CD14-positive monocyte (primary cell): Measurements from ENCODE around the gene PNKD. TPM values are rescaled to one million over a fixed set of nuclear protein-coding genes. Genes with fewer than 3 reads are reported as not detected.

ENCODE experiments used
- DNase-seq, 3 donors: peaks; one replicate each; pipeline ENCODE4 v3.0.0-alpha.2; 2011 to 2022
- H2AFZ ChIP-seq: 2 replicates; pipeline ENCODE4 v1.6.0; 2012; ENCODE audit warnings: mild to moderate bottlenecking, low read depth, low read length, inconsistent platforms; ENCODE audit not compliant: insufficient read depth, poor library complexity, severe bottlenecking
- H3K27ac ChIP-seq, 2 donors: 1 replicate in 1 of 2; 2 replicates in 1 of 2; pipeline ENCODE4 v1.5.1; 2012 to 2013; ENCODE audit warnings: low read length in 2 of 2, control low read depth in 1 of 2, inconsistent platforms in 1 of 2, low read depth in 1 of 2, mild to moderate bottlenecking in 1 of 2
- H3K27me3 ChIP-seq, 2 donors: one replicate each; pipeline versions ENCODE4 v1.6.0 to v1.6.1; 2011 to 2013; ENCODE audit warnings: low read length in 2 of 2; ENCODE audit not compliant: control insufficient read depth in 2 of 2, insufficient read depth in 2 of 2
- H3K36me3 ChIP-seq, 2 donors: replicated peaks in 1 of 2; 1 replicate in 1 of 2; 2 replicates in 1 of 2; pipeline versions ENCODE4 v1.5.1 to v1.6.1; 2012 to 2013; ENCODE audit warnings: low read length in 2 of 2, control low read depth in 1 of 2, inconsistent platforms in 1 of 2, mild to moderate bottlenecking in 1 of 2; ENCODE audit not compliant: insufficient read depth in 2 of 2, control insufficient read depth in 1 of 2
- H3K4me1 ChIP-seq, 2 donors: 1 replicate in 1 of 2; 2 replicates in 1 of 2; pipeline versions ENCODE4 v1.5.1 to v1.6.1; 2012 to 2013; ENCODE audit warnings: low read length in 2 of 2, control low read depth in 1 of 2, inconsistent platforms in 1 of 2, mild to moderate bottlenecking in 1 of 2, moderate library complexity in 1 of 2; ENCODE audit not compliant: insufficient read depth in 2 of 2, control insufficient read depth in 1 of 2
- H3K4me2 ChIP-seq: replicated peaks from 2 replicates; pipeline ENCODE3; 2012; ENCODE audit warnings: low read length, moderate library complexity, mild to moderate bottlenecking; ENCODE audit not compliant: poor library complexity, severe bottlenecking; ENCODE audit errors: extremely low read depth
- H3K4me3 ChIP-seq, 3 experiments: fragments of 200-600 bp in 1 of 3; sonication (generic) in 1 of 3; replicated peaks in 1 of 3; 1 replicate in 2 of 3; 2 replicates in 1 of 3; pipeline ENCODE4 v1.5.1; 2011 to 2013; ENCODE audit warnings: low read length in 3 of 3, mild to moderate bottlenecking in 3 of 3, control low read depth in 2 of 3, low read depth in 2 of 3, inconsistent platforms in 1 of 3, moderate library complexity in 1 of 3
- H3K79me2 ChIP-seq: 2 replicates; pipeline ENCODE4 v1.6.0; 2012; ENCODE audit warnings: mild to moderate bottlenecking, control low read depth, inconsistent platforms, low read length, moderate library complexity; ENCODE audit not compliant: insufficient read depth
- H3K9ac ChIP-seq: 2 replicates; pipeline ENCODE4 v1.6.0; 2017; ENCODE audit warnings: low read length, mild to moderate bottlenecking; ENCODE audit not compliant: insufficient read depth, poor library complexity, severe bottlenecking
- H3K9me3 ChIP-seq, 2 donors: replicated peaks in 1 of 2; 1 replicate in 1 of 2; 2 replicates in 1 of 2; pipeline versions ENCODE4 v1.5.1 to v1.6.1; 2012 to 2013; ENCODE audit warnings: low read length in 2 of 2, control low read depth in 1 of 2; ENCODE audit not compliant: control insufficient read depth in 1 of 2, insufficient read depth in 1 of 2
- H4K20me1 ChIP-seq: 2 replicates; pipeline ENCODE4 v1.6.0; 2012; ENCODE audit warnings: mild to moderate bottlenecking, low read length, control low read depth, moderate library complexity; ENCODE audit not compliant: insufficient read depth
- H3K27ac Mint-ChIP-seq, 7 donors: one replicate each; pipeline ENCODE4 v1.8.0; 2020; ENCODE audit warnings: mild to moderate bottlenecking in 7 of 7, mixed read lengths in 7 of 7, moderate library complexity in 6 of 7, inconsistent platforms in 2 of 7
- H3K27me3 Mint-ChIP-seq, 3 donors: one replicate each; pipeline ENCODE4 v1.8.0; 2021 to 2022; ENCODE audit warnings: low read depth in 3 of 3, mild to moderate bottlenecking in 3 of 3, mixed read lengths in 3 of 3, moderate library complexity in 3 of 3, inconsistent platforms in 1 of 3
- H3K36me3 Mint-ChIP-seq, 2 donors: one replicate each; pipeline ENCODE4 v1.8.0; 2020; ENCODE audit warnings: mixed read lengths in 2 of 2, inconsistent platforms in 1 of 2, mild to moderate bottlenecking in 1 of 2
- H3K4me1 Mint-ChIP-seq: one replicate; pipeline ENCODE4 v1.8.0; 2020; ENCODE audit warnings: mild to moderate bottlenecking, mixed read lengths
- H3K4me3 Mint-ChIP-seq, 2 donors: one replicate each; pipeline ENCODE4 v1.8.0; 2020; ENCODE audit warnings: mild to moderate bottlenecking in 2 of 2, mixed read lengths in 2 of 2, moderate library complexity in 1 of 2
- H3K9me3 Mint-ChIP-seq, 7 donors: one replicate each; pipeline ENCODE4 v1.8.0; 2020 to 2022; ENCODE audit warnings: mixed read lengths in 7 of 7, mild to moderate bottlenecking in 6 of 7, moderate library complexity in 6 of 7, inconsistent platforms in 2 of 7
- CTCF ChIP-seq: fragments of 200-600 bp; IDR thresholded peaks from one replicate; pipeline ENCODE4 v1.8.0; 2022; ENCODE audit warnings: antibody characterized with exemption, mild to moderate bottlenecking
- WGBS: methylation state at CpG from one replicate; pipeline ENCODE4 v1.1.5; 2013; ENCODE audit warnings: missing lambda C conversion rate; ENCODE audit not compliant: insufficient coverage; 5-methylcytosine and 5-hydroxymethylcytosine counted together
- intact Hi-C, 2 donors: fragments of 100-400 bp; cut with micrococcal nuclease; formaldehyde crosslinking; loops; one replicate each; pipeline versions ENCODE4 v1.15.0 to v1.15.1; 2023
- polyA plus RNA-seq, 3 donors: library from polyadenylated mRNA; depleted of rRNA in 1 of 3; unstranded in 2 of 3; stranded (reverse) in 1 of 3; fragments of 300-500 nt in 2 of 3; fragments of >200 nt in 1 of 3; fragmentation: Illumina TruSeq in 2 of 3; gene quantifications; 1 replicate in 2 of 3; 2 replicates in 1 of 3; pipeline ENCODE4 v1.2.3, GENCODE V29; 2012 to 2021

PNKD gene
- polyA plus RNA-seq, 3 donors: 79.8 to 92.0 (median 88.2) TPM

- no peak for TF ChIP-seq CTCF
- no peak overlapping the region for H3K9ac ChIP-seq
- peak overlapping the region; percentile 6 to 80 (median 67) for H3K27ac Mint-ChIP-seq
- H3K9me3 Mint-ChIP-seq: no peaks in the 10 kb centered on the region
- peak overlapping the region in 1 of 3 experiments; percentile 30 for H3K4me3 ChIP-seq
- intact Hi-C loops: loop anchor here in 1 of 2 donors (5.0 kb wide), 1 partner anchor 39 kb away; the partner anchor contains the start of gene GPBAR1
- peaks cover 82 to 98% of the 10 kb centered on the region in 2 donors for H3K4me1 ChIP-seq
- peaks cover 53 to 78% of the 10 kb centered on the region in 2 donors for H3K36me3 ChIP-seq
- no peak overlapping the region for H2AFZ ChIP-seq
- WGBS: 14% methylated on average over 1 of the region's 5 CpGs
- no peaks in the 10 kb centered on the region for H3K9me3 ChIP-seq
- peaks cover 87% of the 10 kb centered on the region for H3K4me1 Mint-ChIP-seq
- peaks cover 100% of the 10 kb centered on the region for H4K20me1 ChIP-seq
- H3K27me3 Mint-ChIP-seq: no peaks in the 10 kb centered on the region
- peaks cover 100% of the 10 kb centered on the region for H3K79me2 ChIP-seq
- peak overlapping the region; percentile 43 for H3K4me2 ChIP-seq
- peaks cover 68 to 73% of the 10 kb centered on the region in 2 donors for H3K36me3 Mint-ChIP-seq
- peak; percentile 21 to 51 (median 40) for DNase-seq
- no peaks in the 10 kb centered on the region for H3K27me3 ChIP-seq
- no peak overlapping the region for H3K4me3 Mint-ChIP-seq
- H3K27ac ChIP-seq: peak overlapping the region in 1 of 2 donors; percentile 73
Measured at GRCh38 chr2:218223046-218223445, 47.3 kb upstream of the PNKD start.

GRCh38 chr2:218224186-218224585 lies 46.1 kb upstream of the PNKD start:
- Histone ChIP-seq H3K79me2 (peaks cover 88% of the 10 kb centered on the region), H3K27me3 (no peaks in the 10 kb centered on the region), H3K36me3 (peaks cover 57 to 88% of the 10 kb centered on the region in 2 donors), H3K4me1 (peaks cover 84 to 98% of the 10 kb centered on the region in 2 donors), H2AFZ (no peak overlapping the region), H3K9me3 (no peaks in the 10 kb centered on the region), H3K9ac (no peak overlapping the region), H4K20me1 (peaks cover 100% of the 10 kb centered on the region), H3K27ac (peak overlapping the region in 1 of 2 donors; percentile 73), H3K4me2 (no peak overlapping the region), H3K4me3 (no peak overlapping the region)
- peak in 2 of 3 donors; percentile 26 to 71 for DNase-seq
- Mint-ChIP-seq H3K27me3 (no peaks in the 10 kb centered on the region), H3K27ac (peak overlapping the region in 5 of 7 donors; percentile 7 to 72 (median 22)), H3K36me3 (peaks cover 76 to 82% of the 10 kb centered on the region in 2 donors), H3K4me3 (no peak overlapping the region), H3K4me1 (peaks cover 93% of the 10 kb centered on the region), H3K9me3 (no peaks in the 10 kb centered on the region)
- intact Hi-C loops: loop anchor here in 1 of 2 donors (5.0 kb wide), 1 partner anchor 38 kb away; the partner anchor contains the start of gene GPBAR1
- no peak for TF ChIP-seq CTCF
- no CpG with 5 or more reads among the region's 1 CpG for WGBS
